HG03045 (cell line): ENCODE measurements around the gene INO80C.

ENCODE experiments used
- ATAC-seq: cut with Tn5 transposase; IDR thresholded peaks from one replicate; pipeline ENCODE4 v1.9.1; 2021; ENCODE audit warnings: mild to moderate bottlenecking, moderate library complexity; ENCODE audit not compliant: unreplicated experiment

Gene INO80C

GRCh38 chr18:35497370-35498197 is at the start of gene INO80C:
Gene INO80C (minus strand): TSS chr18:35497960. CDS start chr18:35497874, 86 bp downstream.
- peak; percentile 94 for ATAC-seq

- ATAC-seq: no peak
Measured at GRCh38 chr18:35547008-35547605, 49.3 kb upstream of the INO80C start.

- ATAC-seq: no peak
Measured at GRCh38 chr18:35542356-35542755, 44.6 kb upstream of the INO80C start.

- ATAC-seq: no peak
Measured at GRCh38 chr18:35535297-35535696, 37.5 kb upstream of the INO80C start.

GRCh38 chr18:35533916-35534405 is 36.2 kb upstream of the INO80C start:
- no peak for ATAC-seq

GRCh38 chr18:35528749-35529274 is 31.1 kb upstream of the INO80C start:
- no peak for ATAC-seq

- no peak for ATAC-seq
Measured at GRCh38 chr18:35526495-35527059, 28.8 kb upstream of the INO80C start.

GRCh38 chr18:35525795-35526494 is 28.2 kb upstream of the INO80C start:
- ATAC-seq: no peak

GRCh38 chr18:35524226-35524625 is 26.5 kb upstream of the INO80C start:
- no peak for ATAC-seq

- no peak for ATAC-seq
Measured at GRCh38 chr18:35522130-35522959, 24.6 kb upstream of the INO80C start.

GRCh38 chr18:35521133-35521532 is 23.4 kb upstream of the INO80C start:
- no peak for ATAC-seq

- ATAC-seq: no peak
Measured at GRCh38 chr18:35519148-35519899, 21.6 kb upstream of the INO80C start.

- no peak for ATAC-seq
Measured at GRCh38 chr18:35517715-35518114, 20.0 kb upstream of the INO80C start.

- no peak for ATAC-seq
Measured at GRCh38 chr18:35516789-35517188, 19.0 kb upstream of the INO80C start.

GRCh38 chr18:35516351-35516750 is 18.6 kb upstream of the INO80C start:
- no peak for ATAC-seq

GRCh38 chr18:35515460-35516130 is 17.8 kb upstream of the INO80C start:
- no peak for ATAC-seq

- no peak for ATAC-seq
Measured at GRCh38 chr18:35514752-35515459, 17.1 kb upstream of the INO80C start.

GRCh38 chr18:35514283-35514682 is 16.5 kb upstream of the INO80C start:
- ATAC-seq: no peak
